NCI-H1417 treated with DMSO at 0.1 percent for 48 hours (cell line): ENCODE data around the gene DOCK7.
"Not testable (repeated sequence)": the region's sequence is repeated elsewhere in the genome, so short reads cannot be mapped to it uniquely, and the experiment has no call there.

Source experiments
- DNase-seq: peaks from one replicate; lab custom pipeline; 2025; lab: John Stamatoyannopoulos, UW

The DOCK7 gene

DNA sequence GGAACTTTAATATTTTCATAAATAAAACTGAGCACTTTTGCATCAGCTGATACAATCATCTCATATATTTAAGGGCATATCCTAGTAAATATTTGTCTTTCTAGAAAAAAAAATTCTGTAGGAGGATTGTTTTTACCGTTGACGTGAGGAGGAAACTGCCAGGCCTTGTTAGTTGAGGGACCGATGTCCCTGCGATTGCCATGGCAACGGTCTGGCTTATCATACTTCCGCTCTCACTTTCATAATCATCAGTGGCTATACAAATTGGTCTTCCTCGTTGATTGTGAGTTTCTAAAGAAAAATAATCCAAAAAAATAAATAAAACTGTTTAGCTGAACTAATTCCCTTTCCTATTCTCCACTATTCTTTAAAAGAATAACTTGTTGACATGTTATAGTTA is 160.2 kb downstream of the DOCK7 start:
- no peak for DNase-seq

DNA sequence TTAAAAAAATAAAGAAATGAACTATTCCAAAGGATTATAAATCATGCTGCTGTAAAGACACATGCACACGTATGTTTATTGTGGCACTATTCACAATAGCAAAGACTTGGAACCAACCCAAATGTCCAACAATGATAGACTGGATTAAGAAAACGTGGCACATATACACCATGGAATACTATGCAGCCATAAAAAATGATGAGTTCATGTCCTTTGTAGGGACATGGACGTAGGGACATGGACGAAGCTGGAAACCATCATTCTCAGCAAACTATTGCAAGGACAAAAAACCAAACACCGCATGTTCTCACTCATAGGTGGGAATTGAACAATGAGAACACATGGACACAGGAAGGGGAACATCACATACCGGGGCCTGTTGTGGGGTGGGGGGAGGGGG is 160.8 kb downstream of the DOCK7 start:
- not testable (repeated sequence) for DNase-seq

DNA sequence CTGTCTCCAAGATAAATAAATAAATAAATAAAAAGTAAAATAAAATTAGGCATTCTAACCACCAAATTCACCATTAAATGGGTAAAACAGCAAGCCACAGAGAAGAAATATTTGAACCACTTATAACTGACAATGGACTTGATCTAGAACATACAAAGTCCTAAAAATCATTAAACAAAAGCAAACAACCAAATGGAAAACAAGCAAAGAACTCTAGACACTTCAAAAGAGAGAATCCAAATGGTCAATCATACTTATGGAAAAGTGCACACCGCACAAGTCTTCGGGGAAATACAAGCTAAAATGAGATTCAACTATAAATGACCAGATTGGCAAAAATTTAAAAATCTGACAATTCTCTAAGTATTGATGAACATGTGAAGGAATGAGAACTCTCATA is 164.3 kb downstream of the DOCK7 start:
- DNase-seq = no peak

DNA sequence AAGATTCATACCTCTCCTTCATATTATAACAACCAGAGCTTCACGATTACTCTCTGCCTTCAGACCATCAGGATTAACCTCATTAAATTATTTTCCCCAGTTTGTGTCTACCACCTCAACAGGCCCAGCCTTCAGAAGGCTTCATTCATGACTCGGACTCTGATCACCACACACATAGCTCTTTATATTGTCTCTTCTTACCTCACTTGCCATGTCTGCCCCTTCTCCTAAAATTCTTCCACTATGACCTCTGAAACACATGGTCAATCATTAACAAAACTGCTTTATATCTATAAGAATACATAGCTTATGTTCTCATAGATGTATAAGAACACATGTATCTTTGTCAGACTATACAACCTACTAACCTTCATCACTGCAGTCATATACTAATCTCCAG is 171.6 kb downstream of the DOCK7 start:
- no peak for DNase-seq

DNA sequence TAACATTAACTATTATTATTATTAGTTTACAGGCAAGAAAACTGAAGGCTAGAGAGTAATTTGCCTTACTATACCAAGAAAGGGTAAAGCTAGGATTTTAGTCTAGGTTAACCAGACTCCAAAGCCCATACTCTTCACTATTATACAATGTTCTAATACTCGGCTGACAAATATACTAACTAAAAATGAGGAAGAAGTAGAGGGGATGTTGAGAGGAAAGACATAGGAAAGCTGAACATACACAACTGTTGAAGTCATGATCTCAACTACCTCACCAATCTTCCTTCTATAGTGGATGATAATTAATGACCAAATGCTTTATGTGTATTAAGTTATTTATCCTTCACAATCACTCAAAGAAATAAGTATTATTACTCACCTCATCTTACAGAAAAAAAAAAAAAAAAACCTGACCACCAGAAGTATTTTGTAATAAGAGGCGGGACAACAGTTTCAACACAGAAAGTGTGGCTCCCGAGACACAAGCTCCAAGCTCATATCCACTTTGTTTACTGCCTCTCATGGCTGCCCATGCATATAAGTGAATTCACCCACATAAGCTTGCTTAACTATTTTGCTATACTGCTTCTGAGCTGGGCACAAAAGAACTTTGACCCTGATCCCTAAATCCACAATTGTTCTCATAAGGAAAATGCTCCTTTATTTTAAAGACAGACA is 173.3 kb downstream of the DOCK7 start:
- no peak for DNase-seq

DNA sequence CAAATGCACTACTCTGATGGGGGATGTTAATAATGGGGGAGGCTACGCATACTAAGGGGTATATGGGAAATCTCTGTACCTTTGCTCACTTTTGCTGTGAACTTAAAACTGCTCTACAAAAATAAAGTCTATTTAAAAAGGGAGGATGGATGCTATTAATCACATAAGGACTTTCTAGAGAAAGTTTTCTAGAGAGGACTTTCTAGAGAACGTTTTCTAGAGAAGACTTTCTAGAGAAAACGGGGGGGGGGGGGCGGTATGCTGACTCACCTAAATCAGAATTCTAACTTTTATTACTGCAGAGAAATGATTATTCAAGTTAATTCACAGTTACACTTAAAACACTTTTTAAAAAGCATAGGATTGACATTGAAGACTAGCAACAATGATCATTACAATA is 175.2 kb downstream of the DOCK7 start:
- no peak for DNase-seq

DNA sequence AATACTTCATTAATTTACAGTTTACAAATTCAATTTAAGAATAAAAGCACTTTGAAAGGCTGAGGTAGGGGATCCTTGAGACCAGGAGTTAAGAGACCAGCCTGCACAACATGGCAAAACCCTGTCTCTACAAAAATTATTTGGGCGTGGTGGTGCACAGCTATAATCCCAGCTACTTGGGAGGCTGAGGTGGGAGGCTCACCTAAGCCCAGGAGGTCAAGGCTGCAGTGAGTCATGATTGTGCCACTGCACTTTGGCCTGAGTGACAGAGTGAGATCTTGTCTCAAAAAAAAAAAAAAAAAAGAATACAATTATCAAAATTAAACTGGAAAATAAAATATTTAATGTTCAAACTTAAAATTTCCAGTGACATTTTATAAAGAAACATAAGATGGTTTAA is 179.2 kb downstream of the DOCK7 start:
- no peak for DNase-seq

DNA sequence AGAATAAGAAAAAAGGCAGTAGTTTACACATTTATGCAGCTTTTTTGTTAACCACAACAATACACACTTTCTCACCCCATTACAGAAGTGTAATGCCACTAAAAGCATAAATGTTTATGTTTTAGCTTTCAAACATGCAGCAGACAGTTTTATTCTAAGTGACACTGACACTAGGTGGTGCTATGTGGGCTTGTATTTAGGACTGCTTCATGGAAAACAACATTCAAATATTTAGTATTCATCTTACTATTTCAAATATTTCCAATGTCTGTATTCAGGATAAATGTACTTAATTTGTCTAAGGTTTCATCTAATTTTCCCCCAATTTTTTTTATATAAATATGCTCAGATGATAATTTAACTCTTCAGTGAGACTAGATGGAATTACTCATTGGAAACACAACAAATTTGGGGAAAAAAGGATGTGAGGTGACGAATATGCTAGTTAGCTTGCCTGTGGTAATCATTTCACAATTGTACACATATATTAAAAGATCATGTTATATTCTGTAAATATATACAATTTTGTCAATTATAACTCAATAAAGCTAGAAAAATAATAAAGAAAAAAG is 179.9 kb downstream of the DOCK7 start:
- DNase-seq = no peak

DNA sequence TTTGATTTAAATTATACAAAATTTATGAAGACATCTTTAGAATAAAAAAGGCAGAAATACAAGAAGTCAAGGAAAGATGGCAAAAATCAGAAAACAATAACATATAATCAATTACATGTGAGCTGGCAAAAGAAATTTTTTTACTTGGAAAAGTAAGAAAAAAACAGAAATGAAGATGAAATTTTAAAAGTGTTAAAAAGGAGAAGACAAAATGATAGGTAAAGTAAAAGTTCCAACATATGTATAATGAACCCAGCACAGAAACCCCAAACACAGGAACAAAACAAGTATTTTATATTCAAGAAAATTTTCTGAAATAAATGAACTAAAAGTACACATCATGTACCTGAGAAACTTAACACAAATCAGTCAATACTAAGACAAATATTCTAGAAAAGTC is 188.0 kb downstream of the DOCK7 start:
- no peak for DNase-seq

DNA sequence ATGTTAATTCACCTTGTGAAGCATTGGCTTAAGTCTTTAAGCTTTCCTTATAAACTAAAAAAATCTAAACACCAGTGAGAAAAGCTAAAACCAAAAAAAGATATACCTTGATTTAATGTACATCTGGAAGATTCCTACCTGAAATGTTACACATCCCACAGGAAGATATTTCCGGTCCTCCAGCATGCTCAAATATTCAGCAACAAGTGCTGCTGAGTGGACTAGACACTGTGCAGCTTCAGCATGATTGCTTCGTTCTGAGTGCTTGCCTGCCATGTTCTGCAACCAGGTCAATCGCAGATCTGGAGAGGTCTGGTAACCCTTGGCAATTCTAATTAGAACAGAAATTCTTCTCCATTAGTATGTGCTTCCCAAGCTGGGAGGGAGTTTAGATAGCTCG is 194.0 kb downstream of the DOCK7 start:
- DNase-seq = no peak

DNA sequence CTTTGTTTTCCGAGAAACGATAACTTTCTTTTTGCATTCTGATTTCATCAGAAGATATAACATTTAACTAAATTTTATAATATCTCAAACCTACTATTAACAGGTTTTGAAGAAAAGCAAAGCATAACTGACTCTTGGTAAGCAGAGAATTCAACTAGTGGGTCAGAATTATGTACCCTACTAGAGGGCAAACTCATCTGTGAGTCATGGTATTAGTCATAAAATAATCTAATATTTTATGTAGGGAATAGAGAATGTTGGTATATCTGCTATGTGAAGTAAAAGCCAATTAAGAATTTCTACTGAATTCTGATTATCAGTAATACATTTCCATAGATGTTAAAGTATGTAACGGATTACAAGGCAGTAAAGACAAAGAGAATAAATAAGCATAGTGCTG is 194.5 kb downstream of the DOCK7 start:
- no peak for DNase-seq

DNA sequence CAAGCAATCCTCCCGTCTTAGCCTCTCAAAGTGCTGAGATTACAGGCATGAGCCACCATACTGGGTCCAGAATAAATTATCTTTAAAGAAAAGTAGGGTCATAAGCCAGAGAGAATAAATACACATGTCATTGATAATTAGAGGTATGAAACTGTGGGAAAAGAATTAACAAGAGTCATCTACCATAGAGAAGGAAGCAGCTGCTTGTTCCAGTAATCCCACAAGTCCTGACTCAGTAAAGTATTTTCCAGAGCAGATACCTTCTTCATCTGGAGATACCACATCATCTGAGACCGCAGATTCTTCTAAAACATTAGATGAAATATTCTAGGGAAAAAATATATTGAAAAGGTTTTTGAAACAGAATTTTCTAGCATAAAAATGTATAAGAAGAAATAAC is 195.7 kb downstream of the DOCK7 start:
- no peak for DNase-seq

DNA sequence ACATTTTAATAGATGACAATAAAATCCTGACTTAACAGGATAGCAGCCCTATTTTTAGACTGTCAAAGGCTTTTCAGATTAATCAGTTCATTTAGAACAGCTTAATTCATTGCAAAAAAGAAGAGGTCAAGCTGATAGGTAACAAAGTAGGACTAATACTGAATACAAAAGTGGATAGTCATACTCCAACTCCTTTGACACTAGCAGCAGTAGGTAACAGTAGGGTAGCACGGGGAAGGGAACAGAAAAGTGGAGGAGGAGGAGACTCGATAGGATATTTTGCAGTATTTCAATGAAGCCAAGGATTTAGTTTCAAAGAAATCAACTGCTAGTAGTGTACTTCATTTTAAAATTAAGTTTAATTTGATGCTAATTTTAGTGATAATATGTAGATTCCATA is 200.2 kb downstream of the DOCK7 start:
- DNase-seq = no peak

DNA sequence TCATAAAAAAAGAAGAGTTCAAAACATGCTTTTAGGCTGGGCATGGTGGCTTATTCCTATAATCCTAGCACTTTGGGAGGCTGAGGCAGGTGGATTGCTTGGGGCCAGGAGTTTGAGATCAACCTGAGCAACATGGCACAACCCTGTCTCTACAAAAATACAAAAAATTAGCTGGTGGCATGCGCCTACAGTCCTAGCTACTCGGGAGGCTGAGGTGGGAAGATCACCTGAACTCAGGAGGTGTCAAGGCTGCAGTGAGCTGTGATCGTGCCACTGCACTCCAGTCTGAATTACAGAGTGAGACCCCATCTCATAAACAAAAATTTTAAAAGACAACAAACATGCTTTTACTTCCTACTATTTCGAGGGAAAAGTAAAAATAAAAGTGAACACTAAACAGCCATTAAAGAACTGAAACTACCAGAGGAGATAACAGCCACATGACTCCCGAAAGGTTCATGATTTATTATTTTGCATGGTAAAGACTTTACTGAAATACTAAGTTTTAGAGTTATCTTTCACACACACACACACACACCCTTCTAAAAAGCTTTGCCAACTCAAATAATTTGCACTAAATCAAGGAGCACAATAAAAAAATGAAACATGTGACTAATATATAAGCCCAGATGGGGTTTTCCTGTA is 203.2 kb downstream of the DOCK7 start:
- no peak for DNase-seq

DNA sequence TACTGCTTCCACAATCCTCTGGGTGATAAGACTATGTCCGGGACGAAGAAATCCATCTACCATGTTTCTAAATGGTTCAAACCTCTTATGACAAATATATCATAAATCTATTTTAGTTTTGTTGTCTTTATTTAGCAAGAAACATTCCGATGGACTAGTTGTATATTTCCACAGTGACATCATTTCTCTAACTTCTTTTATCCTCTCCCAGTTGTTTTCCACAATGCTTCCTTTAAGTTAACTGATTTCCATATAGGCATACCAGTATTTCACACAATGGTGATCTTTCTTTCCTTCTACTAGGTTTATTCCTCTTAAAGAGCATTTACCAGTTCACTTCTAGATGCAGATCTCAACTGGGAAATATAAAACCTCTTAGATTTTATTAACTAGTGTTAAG is 206.5 kb downstream of the DOCK7 start:
- DNase-seq = no peak

DNA sequence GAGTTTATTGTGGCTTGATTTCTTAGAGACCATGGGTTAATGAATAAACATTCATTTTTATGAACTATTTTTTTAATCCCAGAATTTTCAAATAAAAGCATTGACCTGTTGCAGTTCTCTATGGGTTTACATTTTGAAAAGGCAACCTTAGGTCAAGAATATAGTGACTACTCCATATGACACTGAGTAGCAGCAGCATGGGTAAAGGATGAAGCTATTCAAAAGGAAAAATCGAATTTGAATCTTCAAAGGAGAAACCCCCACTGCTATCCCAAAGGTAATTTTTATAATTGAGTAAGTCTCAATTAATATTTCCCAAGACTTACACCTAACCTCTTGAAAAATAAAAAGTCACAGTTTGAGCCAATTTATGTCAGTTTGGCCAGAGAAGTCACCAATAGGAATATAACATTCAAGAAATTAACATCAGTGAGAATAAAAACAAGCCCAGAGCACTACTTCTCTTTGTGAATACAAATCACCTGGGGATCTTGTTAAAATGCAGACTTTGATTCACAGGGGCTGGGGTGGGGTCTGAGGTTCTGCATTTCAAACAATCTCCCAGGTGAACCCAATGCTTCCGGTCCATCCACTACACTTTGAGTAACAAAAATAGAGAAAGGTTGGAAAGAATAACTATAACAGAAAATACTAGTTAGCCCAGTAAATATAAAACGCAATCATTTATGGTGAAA is 211.5 kb downstream of the DOCK7 start:
- DNase-seq = no peak

DNA sequence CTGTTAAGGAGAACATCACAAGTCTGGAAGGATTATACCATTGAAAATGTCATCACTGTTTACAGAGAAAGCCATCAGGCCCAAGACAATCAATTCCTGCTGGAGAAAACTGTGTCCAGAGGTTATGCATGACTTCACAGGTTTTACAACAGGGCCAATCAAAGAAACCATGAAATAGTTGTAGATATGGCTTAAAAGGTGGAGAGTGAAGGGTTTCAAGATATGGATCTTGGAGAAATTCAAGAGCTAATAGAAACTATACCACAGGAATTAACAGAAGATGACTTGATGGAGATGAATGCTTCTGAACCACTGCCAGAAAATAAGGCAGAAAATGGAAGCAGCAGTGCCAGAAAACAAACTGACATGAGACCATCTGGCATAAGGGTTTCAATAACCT is 221.1 kb downstream of the DOCK7 start:
- DNase-seq = no peak

DNA sequence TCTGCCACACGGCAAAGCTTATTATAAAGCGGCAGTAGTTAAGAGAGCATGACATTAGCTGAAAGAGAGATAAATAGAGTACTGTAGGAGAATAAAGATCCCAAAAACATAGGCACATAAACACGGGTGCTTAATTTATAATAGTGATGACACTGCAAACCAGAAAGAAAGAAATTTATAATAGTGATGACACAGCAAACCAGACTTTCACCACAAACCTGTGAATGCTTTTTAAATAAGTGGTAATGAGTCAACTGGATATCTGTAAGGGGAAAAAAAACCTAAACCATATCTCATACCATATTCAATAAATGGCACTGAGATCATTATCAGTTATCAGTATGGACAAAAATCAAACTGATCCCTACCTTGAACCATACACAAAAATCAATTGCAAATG is 225.8 kb downstream of the DOCK7 start:
- no peak for DNase-seq

DNA sequence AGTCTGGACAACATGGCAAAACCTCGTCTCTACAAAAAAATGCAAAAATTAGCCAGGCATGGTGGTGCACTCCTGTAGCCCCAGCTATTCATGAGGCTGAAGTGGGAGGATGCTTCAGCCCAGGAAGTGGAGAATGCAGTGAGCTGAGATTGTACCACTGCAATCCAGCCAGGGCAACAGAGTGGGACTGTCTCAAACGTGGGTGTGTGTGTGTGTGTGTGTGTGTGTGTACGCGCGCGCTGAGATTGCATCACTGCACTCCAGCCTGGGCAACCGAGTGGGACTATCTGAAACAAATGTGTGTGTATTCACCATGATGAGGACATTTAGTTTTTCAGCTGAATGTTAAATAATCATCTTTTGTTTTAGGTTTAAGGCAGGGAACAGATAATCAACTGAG is 230.2 kb downstream of the DOCK7 start:
- no peak for DNase-seq

DNA sequence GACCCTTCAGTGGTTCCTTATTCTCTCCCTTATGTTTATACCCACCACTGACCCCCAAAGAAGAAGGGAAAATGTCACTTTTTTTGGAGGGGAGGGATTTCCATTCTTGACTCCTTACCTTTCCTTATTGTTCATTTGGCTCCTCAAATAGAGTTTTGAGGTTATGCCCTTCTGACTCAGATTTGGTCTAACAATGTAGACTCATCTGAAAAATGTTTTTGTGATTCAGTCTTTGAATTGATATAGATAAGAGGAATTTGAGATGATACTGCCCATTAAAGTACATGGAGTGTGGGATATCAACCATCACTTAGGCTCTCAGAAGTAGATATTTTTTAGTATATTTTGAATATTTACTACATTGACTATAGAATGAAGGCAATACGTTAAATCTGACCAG is 235.2 kb downstream of the DOCK7 start:
- DNase-seq = no peak

DNA sequence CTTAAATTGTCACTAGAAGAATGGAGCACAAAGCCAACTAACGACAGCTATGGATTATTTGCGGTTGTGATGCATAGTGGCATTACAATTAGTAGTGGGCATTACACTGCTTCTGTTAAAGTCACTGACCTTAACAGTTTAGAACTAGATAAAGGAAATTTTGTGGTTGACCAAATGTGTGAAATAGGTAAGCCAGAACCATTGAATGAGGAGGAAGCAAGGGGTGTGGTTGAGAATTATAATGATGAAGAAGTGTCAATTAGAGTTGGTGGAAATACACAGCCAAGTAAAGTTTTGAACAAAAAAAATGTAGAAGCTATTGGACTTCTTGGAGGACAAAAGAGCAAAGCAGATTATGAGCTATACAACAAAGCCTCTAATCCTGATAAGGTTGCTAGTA is 237.9 kb downstream of the DOCK7 start:
- DNase-seq = no peak

DNA sequence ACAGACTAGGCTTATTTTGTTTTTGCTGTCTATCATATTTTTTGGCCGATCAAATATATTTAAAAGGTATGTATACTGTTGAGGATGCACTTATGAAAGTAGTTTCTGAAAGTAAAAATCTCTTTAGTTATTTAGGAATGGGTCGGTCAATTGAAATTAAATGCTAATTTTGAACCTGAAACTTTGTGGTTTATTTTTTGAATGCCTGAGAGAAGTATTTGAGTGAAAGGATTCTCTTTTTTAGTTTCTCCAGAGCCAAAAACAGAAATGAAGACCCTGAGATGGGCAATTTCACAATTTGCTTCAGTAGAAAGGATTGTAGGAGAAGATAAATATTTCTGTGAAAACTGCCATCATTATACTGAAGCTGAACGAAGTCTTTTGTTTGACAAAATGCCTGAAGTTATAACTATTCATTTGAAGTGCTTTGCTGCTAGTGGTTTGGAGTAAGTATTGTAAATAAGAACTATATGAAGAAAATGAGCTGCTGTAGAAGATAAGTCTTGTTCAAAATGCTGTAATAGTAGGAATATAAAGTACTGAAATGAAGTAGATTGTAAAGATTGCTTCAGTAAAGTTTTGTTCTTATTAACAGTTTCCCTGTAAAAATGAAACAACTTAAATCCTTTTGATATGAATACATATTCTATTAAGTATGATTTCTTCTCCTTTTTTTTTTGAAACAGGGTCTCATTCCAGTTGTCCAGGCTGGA is 239.8 kb downstream of the DOCK7 start:
- DNase-seq = no peak

DNA sequence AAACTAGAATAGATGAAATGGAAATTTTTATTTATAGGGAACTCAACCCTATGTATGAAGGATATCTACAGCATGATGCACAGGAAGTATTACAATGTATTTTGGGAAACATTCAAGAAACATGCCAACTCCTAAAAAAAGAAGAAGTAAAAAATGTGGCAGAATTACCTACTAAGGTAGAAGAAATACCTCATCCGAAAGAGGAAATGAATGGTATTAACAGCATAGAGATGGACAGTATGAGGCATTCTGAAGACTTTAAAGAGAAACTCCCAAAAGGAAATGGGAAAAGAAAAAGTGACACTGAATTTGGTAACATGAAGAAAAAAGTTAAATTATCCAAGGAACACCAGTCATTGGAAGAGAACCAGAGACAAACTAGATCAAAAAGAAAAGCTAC is 243.5 kb downstream of the DOCK7 start:
- no peak for DNase-seq
